G401 (cell line): ENCODE measurements around the gene PDE2A. TPM values are rescaled to one million over a fixed set of nuclear protein-coding genes. Genes with fewer than 3 reads are reported as not detected.

Experiments
- DNase-seq: peaks from one replicate; pipeline ENCODE4 v3.0.0-alpha.2; 2015; ENCODE audit warnings: low spot score
- in situ Hi-C: cut with HindIII; loops from 2 replicates; pipeline ENCODE4 v1.10.0; 2016; ENCODE audit warnings: low sequenced_read_pairs, mixed read lengths
- total RNA-seq: library from RNA; depleted of rRNA; stranded (reverse); fragments of >200 nt; shearing (Covaris generic); gene quantifications from 2 replicates; pipeline ENCODE4 v1.2.3, GENCODE V29; 2014

PDE2A gene
- total RNA-seq, 1 experiment from 2014 or later, result not detected

GRCh38 chr11:72686639-72687220, 12.5 kb upstream of the PDE2A start:
- in situ Hi-C loops, result no loop called here
- DNase-seq, result no peak

- in situ Hi-C loops, result no loop called here
These were observed 11.6 kb upstream of the PDE2A start for GRCh38 chr11:72685560-72686480.

GRCh38 chr11:72684236-72684912, 10.2 kb upstream of the PDE2A start:
- peak; percentile 25 for DNase-seq
- in situ Hi-C loops, result no loop called here

More at GRCh38 chr11:72685560-72686480, 11.6 kb upstream of the PDE2A start:
- DNase-seq, result no peak

GRCh38 chr11:72683782-72684200, 9.6 kb upstream of the PDE2A start:
- peak; percentile 52 for DNase-seq
- in situ Hi-C loops, result no loop called here

GRCh38 chr11:72682858-72683243, 8.6 kb upstream of the PDE2A start:
- in situ Hi-C loops, result no loop called here
- DNase-seq, result no peak

GRCh38 chr11:72682238-72682857, 8.1 kb upstream of the PDE2A start:
- DNase-seq, result no peak
- in situ Hi-C loops, result no loop called here

GRCh38 chr11:72681226-72682153, 7.3 kb upstream of the PDE2A start:
- in situ Hi-C loops, result no loop called here
- DNase-seq, result peak; percentile 66

GRCh38 chr11:72680624-72681158, 6.5 kb upstream of the PDE2A start:
- DNase-seq, result no peak
- in situ Hi-C loops, result no loop called here

GRCh38 chr11:72679869-72680268, 5.6 kb upstream of the PDE2A start:
- no peak for DNase-seq
- in situ Hi-C loops, result no loop called here

- in situ Hi-C loops, result no loop called here
These were observed 4.3 kb upstream of the PDE2A start for GRCh38 chr11:72678524-72678923.

GRCh38 chr11:72676861-72677341, 2.7 kb upstream of the PDE2A start:
- no peak for DNase-seq

More at GRCh38 chr11:72678524-72678923, 4.3 kb upstream of the PDE2A start:
- DNase-seq, result no peak

GRCh38 chr11:72675221-72675620, 999 bp upstream of the PDE2A start:
- in situ Hi-C loops, result no loop called here
- no peak for DNase-seq

More at GRCh38 chr11:72676861-72677341, 2.7 kb upstream of the PDE2A start:
- in situ Hi-C loops, result no loop called here

- DNase-seq, result no peak
- in situ Hi-C loops, result no loop called here
These were observed 809 bp downstream of the PDE2A start for GRCh38 chr11:72673284-72673942.

- DNase-seq, result no peak
- in situ Hi-C loops, result no loop called here
These were observed 1.5 kb downstream of the PDE2A start for GRCh38 chr11:72672597-72673238.

- in situ Hi-C loops, result no loop called here
- no peak for DNase-seq
These were observed 2.8 kb downstream of the PDE2A start for GRCh38 chr11:72671152-72672099.

GRCh38 chr11:72670041-72670440, 4.2 kb downstream of the PDE2A start:
- no peak for DNase-seq
- in situ Hi-C loops, result no loop called here
